ENCODE data around the gene ZBTB7B. TPM values are rescaled to one million over a fixed set of nuclear protein-coding genes. Genes with fewer than 3 reads are reported as not detected.
"Not testable (repeated sequence)": the region's sequence is repeated elsewhere in the genome, so short reads cannot be mapped to it uniquely, and the experiment has no call there.

Gene ZBTB7B
- total RNA-seq, 1 donor from 2014 or later: 29.9 TPM

- H3K4me1 Mint-ChIP-seq (ENCODE audit: low read depth): peaks cover 32% of the 10 kb centered on the region
- H3K27ac Mint-ChIP-seq: no peak overlapping the region
- no peaks in the 10 kb centered on the region for H3K9me3 Mint-ChIP-seq (ENCODE audit: low read depth)
- TF ChIP-seq CTCF (IDR thresholded peaks at IDR 0.05; ENCODE audit: unreplicated experiment): peak; percentile 20
- peak; percentile 89 for DNase-seq (ENCODE audit: low spot score, unreplicated experiment)
- H3K4me3 Mint-ChIP-seq (ENCODE audit: low read depth): no peak overlapping the region
- no peaks in the 10 kb centered on the region for H3K27me3 Mint-ChIP-seq
- H3K36me3 Mint-ChIP-seq (ENCODE audit: insufficient read depth): peaks cover 1% of the 10 kb centered on the region
Measured at GRCh38 chr1:154973344-154974101, 29.1 kb upstream of the ZBTB7B start.

- no peak for TF ChIP-seq CTCF (IDR thresholded peaks at IDR 0.05; ENCODE audit: unreplicated experiment)
- Mint-ChIP-seq H3K4me3 (ENCODE audit: low read depth) (no peak within 1 kb of the TSS), H3K27me3 (no peaks in the 10 kb centered on the region), H3K9me3 (ENCODE audit: low read depth) (no peaks in the 10 kb centered on the region), H3K4me1 (ENCODE audit: low read depth) (peaks cover 31% of the 10 kb centered on the region), H3K27ac (no peak within 1 kb of the TSS), H3K36me3 (ENCODE audit: insufficient read depth) (peaks cover 4% of the 10 kb centered on the region)
- DNase-seq (ENCODE audit: low spot score, unreplicated experiment): peak; percentile 90
Measured at GRCh38 chr1:154974102-154974807, 28.3 kb upstream of the ZBTB7B start, which contains the start of gene CKS1B. TSS of gene CKS1B (plus strand) at chr1:154974681. CDS start at chr1:154974746, 65 bp downstream.

- Mint-ChIP-seq H3K36me3 (ENCODE audit: insufficient read depth) (peaks cover 7% of the 10 kb centered on the region), H3K9me3 (ENCODE audit: low read depth) (no peaks in the 10 kb centered on the region), H3K4me3 (ENCODE audit: low read depth) (no peak overlapping the region), H3K4me1 (ENCODE audit: low read depth) (peaks cover 26% of the 10 kb centered on the region), H3K27ac (no peak overlapping the region), H3K27me3 (no peaks in the 10 kb centered on the region)
- DNase-seq (ENCODE audit: low spot score, unreplicated experiment): peak; percentile 88
- no peak for TF ChIP-seq CTCF (IDR thresholded peaks at IDR 0.05; ENCODE audit: unreplicated experiment)
Measured at GRCh38 chr1:154974808-154975408, 27.7 kb upstream of the ZBTB7B start.

GRCh38 chr1:154975409-154976059 lies 27.1 kb upstream of the ZBTB7B start:
- TF ChIP-seq CTCF (IDR thresholded peaks at IDR 0.05; ENCODE audit: unreplicated experiment): no peak
- Mint-ChIP-seq H3K9me3 (ENCODE audit: low read depth) (no peaks in the 10 kb centered on the region), H3K4me3 (ENCODE audit: low read depth) (no peak overlapping the region), H3K36me3 (ENCODE audit: insufficient read depth) (peaks cover 7% of the 10 kb centered on the region), H3K4me1 (ENCODE audit: low read depth) (peaks cover 26% of the 10 kb centered on the region), H3K27ac (no peak overlapping the region), H3K27me3 (no peaks in the 10 kb centered on the region)
- no peak for DNase-seq (ENCODE audit: low spot score, unreplicated experiment)

GRCh38 chr1:154977762-154978161 lies 24.8 kb upstream of the ZBTB7B start:
- H3K27ac Mint-ChIP-seq: not testable (repeated sequence)

More at GRCh38 chr1:154977762-154978161, 24.8 kb upstream of the ZBTB7B start:
- H3K4me3 Mint-ChIP-seq (ENCODE audit: low read depth); H3K27me3 Mint-ChIP-seq; DNase-seq (ENCODE audit: low spot score, unreplicated experiment); H3K36me3 Mint-ChIP-seq (ENCODE audit: insufficient read depth); H3K9me3 Mint-ChIP-seq (ENCODE audit: low read depth): not testable (repeated sequence)
- peaks cover 12% of the 10 kb centered on the region for H3K4me1 Mint-ChIP-seq (ENCODE audit: low read depth)
